ENCODE measurements around the gene ULK1. TPM values are rescaled to one million over a fixed set of nuclear protein-coding genes. Genes with fewer than 3 reads are reported as not detected.

Gene ULK1
- total RNA-seq, 2 donors from 2014 or later: 14.7 to 21.5 TPM

DNA sequence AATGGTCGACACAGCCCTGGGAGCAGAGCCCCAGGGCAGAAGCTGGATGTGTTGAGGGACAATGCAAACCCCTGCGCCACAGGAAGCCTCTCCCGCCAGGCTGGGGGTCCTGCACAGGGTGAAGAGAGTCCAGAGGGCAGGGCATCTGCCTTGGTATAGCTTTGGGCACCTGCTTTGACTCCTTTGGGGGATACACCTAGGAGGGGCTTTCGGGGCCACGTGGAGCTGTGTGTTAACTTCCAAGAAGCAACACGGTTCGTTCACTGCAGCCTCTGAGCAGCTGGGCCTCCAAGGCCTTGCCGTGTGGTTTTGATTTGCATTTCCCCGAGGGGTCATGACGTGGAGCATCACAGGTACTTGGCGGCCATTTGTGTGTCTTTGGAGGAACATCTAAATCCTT, 28.8 kb downstream of the ULK1 start:
- H3K27me3 Mint-ChIP-seq: no peaks in the 10 kb centered on the region
- ATAC-seq (replicated peaks): no peak
- H3K4me3 Mint-ChIP-seq: no peak overlapping the region
- no peak overlapping the region for H3K27ac Mint-ChIP-seq
- no peaks in the 10 kb centered on the region for H3K36me3 Mint-ChIP-seq (ENCODE audit: low read depth)
- no peaks in the 10 kb centered on the region for H3K9me3 Mint-ChIP-seq
- no peaks in the 10 kb centered on the region for H3K4me1 Mint-ChIP-seq

DNA sequence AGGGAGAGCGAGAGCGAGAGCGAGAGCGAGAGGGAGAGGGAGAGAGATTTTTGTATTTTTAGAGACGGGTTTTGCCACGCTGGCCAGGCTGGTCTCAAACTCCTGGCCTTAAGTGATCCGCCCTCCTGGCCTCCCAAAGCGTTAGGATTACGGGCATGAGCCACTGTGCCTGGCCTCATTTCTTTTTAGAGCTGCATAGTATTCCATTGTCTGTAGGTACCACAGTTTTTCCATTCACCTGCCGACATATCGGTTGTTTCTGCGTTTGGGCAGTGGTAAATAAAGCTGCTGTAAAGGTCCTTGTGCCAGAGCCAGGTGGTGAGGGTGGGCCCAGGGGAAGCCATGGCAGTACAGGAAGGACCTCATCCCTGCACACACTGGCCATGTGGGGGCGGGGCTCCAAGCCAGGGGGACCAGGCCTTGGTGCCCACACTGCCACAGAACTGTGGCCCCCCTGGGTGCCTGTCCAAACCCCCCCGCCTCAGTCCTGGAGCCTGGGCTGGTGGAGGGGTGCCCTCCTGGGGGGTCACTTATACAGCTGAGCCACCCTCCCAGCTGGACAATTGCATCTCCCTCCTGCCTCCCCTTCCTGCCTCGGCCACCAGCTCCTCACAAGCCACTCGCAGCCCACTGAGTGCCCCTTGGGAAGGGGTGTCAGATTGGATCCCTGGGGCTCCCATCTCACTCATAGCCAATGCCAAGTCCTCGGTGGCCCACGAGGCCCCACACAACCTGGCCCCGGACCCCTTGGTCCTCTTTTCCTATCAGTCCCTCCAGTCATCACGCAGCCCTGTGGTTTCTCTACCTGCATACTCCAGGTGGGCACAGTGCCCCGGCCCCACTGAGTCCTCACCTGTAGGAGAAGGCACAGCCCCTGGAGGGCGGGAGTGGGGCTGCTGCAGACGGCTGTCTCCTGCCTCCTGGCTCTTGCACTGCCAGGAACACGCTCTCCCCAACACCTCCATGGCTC, 33.0 kb downstream of the ULK1 start:
- Mint-ChIP-seq H3K4me3 (peak overlapping the region; percentile 90), H3K27me3 (no peaks in the 10 kb centered on the region), H3K9me3 (no peaks in the 10 kb centered on the region), H3K27ac (peak overlapping the region; percentile 76), H3K4me1 (peaks cover 6% of the 10 kb centered on the region), H3K36me3 (ENCODE audit: low read depth) (peaks cover 30% of the 10 kb centered on the region)
- no peak for ATAC-seq (replicated peaks)

DNA sequence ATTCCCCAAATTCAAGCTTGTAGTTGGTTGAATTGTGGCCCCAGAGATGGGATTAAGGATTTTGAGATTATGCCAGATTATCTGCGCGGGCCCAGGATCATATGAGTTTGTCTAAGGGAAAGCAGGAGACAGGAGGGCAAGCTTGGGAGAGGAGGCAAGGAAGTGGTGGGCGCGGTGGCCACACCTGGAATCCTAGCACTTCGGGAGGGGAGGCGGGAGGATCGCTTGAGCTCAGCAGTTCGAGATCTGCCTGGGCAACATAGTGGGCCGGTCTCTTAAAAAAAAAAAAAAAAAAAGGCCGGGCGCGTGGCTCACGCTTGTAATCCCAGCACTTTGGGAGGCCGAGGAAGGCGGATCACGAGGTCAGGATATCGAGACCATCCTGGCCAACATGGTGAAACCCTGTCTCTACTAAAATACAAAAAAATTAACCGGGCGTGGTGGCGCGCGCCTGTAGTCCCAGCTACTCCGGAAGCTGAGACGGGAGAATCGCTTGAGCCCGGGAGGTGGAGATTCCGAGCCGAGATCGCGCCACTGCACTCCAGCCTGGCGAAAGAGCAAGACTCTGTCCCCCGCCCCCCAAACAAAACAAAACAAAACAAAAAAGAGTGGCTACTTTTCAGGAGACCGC, 33.8 kb downstream of the ULK1 start:
- Mint-ChIP-seq H3K4me1 (peaks cover 10% of the 10 kb centered on the region), H3K9me3 (no peaks in the 10 kb centered on the region), H3K27ac (peak overlapping the region; percentile 76), H3K4me3 (peak overlapping the region; percentile 90), H3K27me3 (no peaks in the 10 kb centered on the region), H3K36me3 (ENCODE audit: low read depth) (peaks cover 38% of the 10 kb centered on the region)
- ATAC-seq (replicated peaks): peak; percentile 36

DNA sequence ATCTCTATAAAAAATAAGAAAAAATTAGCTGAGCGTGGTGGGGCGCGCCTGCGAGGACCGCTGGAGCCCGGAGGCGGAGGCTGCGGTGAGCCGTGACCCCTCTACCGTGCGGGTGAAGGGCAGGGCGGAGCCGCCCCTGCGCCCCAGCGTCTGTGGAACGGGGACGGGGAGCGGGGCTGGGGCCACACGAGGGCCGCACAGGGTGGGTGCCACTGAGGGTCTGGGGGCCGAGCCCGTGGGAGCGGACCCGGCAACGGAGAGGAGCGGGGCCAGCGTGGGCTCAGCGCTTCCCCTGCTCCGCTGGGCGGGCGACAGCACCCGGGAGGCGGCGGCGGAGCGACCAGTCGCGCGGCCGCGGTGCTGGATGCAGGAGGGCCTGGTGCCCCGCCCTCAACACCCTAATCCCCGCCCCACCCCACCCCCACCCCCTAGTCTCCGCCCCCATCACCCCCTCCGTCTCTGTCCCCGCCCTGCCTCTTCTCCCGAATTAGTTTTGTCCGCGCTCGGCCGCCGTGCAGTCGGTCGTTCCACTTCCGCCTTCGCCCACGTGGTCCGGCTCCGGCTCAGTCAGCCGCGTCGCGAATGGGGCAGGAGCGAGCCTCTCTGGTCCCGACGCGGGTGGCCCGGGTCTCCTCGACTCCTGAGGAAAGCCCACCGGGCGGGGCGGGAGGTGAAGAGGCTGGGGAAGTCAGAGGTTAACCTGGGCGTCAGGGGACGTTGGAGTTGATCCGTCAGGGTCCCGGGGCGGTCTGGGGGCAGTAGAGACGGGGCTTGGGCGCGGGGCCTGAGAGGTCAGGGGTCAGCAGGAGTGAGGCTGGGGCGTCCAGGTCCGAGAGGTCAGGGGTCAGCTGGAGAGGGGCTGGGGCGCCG, 34.5 kb downstream of the ULK1 start, which contains the start of gene PUS1:
Gene PUS1, plus strand, starts transcription at position 566 of the 870 bp plus-strand sequence. CDS start 447 bp downstream, outside the sequence.
- ATAC-seq (replicated peaks): peak; percentile 92
- H3K4me1 Mint-ChIP-seq: peaks cover 10% of the 10 kb centered on the region
- H3K9me3 Mint-ChIP-seq: no peaks in the 10 kb centered on the region
- peak within 1 kb of the TSS; percentile 87 for H3K27ac Mint-ChIP-seq
- H3K27me3 Mint-ChIP-seq: no peaks in the 10 kb centered on the region
- peaks cover 45% of the 10 kb centered on the region for H3K36me3 Mint-ChIP-seq (ENCODE audit: low read depth)
- H3K4me3 Mint-ChIP-seq: peak within 1 kb of the TSS; percentile 90

DNA sequence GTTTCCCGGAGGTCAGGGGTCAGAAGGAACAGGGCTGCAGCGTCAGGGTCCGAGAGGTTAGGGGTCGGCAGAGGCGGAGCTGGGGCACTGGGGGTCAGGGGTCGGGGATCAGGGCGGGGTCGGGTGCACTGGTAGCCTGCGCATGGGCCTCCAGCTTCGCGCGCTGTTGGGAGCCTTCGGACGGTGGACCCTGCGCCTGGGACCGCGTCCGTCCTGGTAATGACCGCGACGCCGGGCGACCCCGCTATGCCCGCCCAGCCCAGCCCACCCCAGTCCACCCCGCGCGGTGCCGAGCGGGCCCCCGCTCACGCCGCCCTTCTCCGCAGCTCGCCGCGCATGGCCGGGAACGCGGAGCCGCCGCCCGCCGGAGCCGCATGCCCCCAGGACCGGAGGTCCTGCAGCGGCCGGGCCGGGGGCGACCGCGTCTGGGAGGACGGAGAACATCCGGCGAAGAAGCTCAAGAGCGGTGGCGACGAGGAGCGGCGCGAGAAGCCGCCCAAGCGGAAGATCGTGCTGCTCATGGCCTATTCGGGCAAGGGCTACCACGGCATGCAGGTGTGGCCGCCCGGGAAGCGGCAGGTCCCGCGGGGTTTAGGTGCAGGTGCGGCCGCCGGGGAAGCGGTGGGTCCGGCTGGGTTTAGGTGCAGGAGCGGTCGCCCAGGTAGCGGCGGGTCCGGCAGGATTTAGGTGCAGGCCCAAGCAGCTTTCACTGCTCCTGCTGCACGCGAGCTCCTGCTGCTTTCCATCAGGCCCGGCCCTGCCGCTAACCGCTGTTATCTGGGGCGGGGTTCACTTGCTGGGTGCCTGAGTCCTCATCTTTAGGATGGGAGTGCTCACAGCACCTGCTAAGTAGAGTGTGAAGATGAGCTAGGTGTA, 35.4 kb downstream of the ULK1 start:
- peak; percentile 3 for ATAC-seq (replicated peaks)
- no peaks in the 10 kb centered on the region for H3K27me3 Mint-ChIP-seq

DNA sequence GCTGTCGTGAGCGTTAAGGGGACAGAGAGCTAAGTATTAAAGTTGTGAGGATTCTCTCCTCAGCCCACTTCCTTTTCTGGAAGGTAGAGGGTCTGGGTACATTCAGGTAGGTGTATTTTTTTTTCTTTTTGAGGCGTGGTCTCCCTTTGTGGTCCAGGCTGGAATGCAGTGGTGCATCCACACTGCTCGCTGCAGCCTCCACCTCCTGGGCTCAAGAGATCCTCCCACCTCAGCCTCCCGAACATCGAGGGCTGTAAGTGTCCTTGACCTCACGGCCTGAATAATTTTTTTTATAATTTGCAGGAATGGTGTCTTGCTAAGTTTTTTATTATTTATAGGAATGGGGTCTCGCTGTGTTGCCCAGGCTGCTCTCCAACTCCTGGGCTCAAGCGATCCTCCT, 36.1 kb downstream of the ULK1 start:
- no peak for ATAC-seq (replicated peaks)
- Mint-ChIP-seq H3K36me3 (ENCODE audit: low read depth) (peaks cover 61% of the 10 kb centered on the region), H3K4me3 (peak overlapping the region; percentile 90), H3K27ac (peak overlapping the region; percentile 78), H3K9me3 (no peaks in the 10 kb centered on the region), H3K4me1 (peaks cover 10% of the 10 kb centered on the region), H3K27me3 (no peaks in the 10 kb centered on the region)

More for the DNA sequence above, 35.4 kb downstream of the ULK1 start:
- peak overlapping the region; percentile 87 for H3K27ac Mint-ChIP-seq
- H3K36me3 Mint-ChIP-seq (ENCODE audit: low read depth): peaks cover 54% of the 10 kb centered on the region
- H3K9me3 Mint-ChIP-seq: no peaks in the 10 kb centered on the region
- peak overlapping the region; percentile 90 for H3K4me3 Mint-ChIP-seq
- H3K4me1 Mint-ChIP-seq: peaks cover 10% of the 10 kb centered on the region

DNA sequence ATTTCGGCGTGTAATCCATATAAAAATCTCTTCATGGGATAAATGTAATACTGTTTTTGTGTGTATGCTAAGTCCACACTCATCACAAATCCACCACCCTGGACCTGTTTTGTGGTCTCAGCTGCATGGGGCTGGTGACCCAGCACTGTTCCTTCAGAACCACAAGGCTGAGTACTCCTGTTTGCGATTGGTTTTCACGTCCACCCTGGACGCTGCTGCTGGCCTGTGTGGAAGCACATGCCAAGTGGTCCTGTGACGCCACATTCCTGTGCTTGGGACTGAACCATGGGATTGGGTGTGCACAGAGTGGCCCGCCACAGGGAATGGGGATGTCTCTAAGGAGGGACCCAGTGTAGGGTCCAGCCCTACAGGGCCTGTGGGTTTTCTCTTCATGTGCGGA, 39.0 kb downstream of the ULK1 start:
- Mint-ChIP-seq H3K4me3 (no peak overlapping the region), H3K27ac (no peak overlapping the region), H3K36me3 (ENCODE audit: low read depth) (peaks cover 89% of the 10 kb centered on the region), H3K27me3 (no peaks in the 10 kb centered on the region), H3K9me3 (no peaks in the 10 kb centered on the region), H3K4me1 (peaks cover 14% of the 10 kb centered on the region)
- no peak for ATAC-seq (replicated peaks)

DNA sequence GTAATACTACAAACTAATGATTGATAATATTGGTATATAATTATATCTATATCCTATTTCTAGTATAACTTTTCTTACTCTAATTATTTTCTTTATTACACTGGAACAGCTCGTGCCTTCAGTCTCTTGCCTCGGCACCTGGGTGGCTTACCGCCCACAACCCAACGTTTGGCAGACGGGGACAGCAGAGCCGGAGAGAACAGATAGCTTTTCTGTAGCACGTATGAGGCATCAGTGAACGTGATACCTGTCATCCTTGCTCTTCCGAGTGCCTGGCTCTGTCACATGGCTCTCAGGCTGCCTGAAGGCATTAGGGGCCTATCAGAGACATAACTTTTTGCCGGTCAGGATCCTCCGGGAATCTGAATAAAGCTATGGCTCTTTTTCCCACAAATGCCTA, 40.1 kb downstream of the ULK1 start:
- Mint-ChIP-seq H3K4me1 (peaks cover 14% of the 10 kb centered on the region), H3K27me3 (no peaks in the 10 kb centered on the region), H3K9me3 (no peaks in the 10 kb centered on the region), H3K4me3 (no peak overlapping the region), H3K36me3 (ENCODE audit: low read depth) (peaks cover 92% of the 10 kb centered on the region), H3K27ac (no peak overlapping the region)
- no peak for ATAC-seq (replicated peaks)

DNA sequence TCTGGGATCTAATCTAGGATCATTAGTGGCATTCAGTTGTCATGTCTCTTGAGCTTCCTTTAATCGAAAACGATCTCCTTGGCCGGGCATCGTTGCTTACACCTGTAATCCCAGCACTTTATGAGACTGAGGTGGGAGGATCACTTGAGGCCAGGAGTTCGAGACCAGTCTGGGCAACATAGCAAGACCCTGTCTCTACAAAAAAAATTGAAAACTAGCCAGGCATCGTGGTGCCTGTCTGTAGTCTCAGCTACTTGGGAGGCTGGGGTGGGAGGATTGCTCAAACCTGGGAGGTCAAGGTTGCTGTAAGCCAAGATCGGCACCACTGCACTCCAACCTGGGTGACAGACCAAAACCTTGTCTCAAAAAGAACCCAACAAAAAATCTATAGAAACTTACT, 43.7 kb downstream of the ULK1 start:
- H3K4me1 Mint-ChIP-seq: peaks cover 4% of the 10 kb centered on the region
- ATAC-seq (replicated peaks): no peak
- no peaks in the 10 kb centered on the region for H3K9me3 Mint-ChIP-seq
- H3K27ac Mint-ChIP-seq: peak overlapping the region; percentile 47
- no peaks in the 10 kb centered on the region for H3K27me3 Mint-ChIP-seq
- H3K36me3 Mint-ChIP-seq (ENCODE audit: low read depth): peaks cover 92% of the 10 kb centered on the region
- no peak overlapping the region for H3K4me3 Mint-ChIP-seq

DNA sequence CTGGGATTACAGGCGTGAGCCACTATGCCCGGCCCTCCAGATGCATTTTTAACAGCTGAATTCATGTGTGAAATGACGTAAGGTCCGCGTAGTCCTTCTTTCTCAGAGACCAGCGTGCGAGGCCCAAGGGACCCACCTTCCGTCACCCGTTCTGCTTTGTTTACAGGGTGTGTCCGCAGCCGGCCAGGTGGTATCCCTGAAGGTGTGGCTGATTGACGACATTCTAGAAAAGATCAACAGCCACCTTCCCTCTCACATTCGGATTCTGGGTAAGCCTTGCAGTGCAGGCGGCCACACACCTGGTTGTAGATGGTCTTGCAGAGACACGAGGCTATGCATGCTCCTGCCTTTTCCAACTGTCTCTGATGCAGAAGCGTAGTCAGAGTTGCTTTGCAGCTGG, 44.6 kb downstream of the ULK1 start:
- H3K27ac Mint-ChIP-seq: no peak overlapping the region
- peaks cover 4% of the 10 kb centered on the region for H3K4me1 Mint-ChIP-seq
- ATAC-seq (replicated peaks): no peak
- H3K9me3 Mint-ChIP-seq: no peaks in the 10 kb centered on the region
- H3K4me3 Mint-ChIP-seq: no peak overlapping the region
- H3K36me3 Mint-ChIP-seq (ENCODE audit: low read depth): peaks cover 92% of the 10 kb centered on the region
- no peaks in the 10 kb centered on the region for H3K27me3 Mint-ChIP-seq

DNA sequence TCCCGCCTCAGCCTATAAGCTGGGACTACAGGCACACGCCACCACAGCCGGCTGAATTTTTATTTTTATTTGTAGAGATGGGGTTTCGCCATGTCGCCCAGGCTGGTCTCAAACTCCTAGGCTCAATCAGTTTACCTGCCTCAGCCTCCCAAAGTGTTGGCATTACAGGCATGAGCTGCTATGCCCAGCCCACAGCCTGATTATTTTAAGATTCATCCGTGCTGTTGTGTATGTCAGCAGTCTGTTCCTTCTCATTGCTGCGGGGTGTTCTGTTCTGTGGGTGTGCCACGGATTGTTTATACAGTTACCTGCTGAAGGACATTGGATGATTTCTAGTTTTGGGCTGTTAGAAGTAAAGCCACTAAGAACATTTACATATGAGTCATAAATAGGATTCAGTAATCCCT, 45.7 kb downstream of the ULK1 start:
- no peak overlapping the region for H3K4me3 Mint-ChIP-seq
- peaks cover 4% of the 10 kb centered on the region for H3K4me1 Mint-ChIP-seq
- peak overlapping the region; percentile 38 for H3K27ac Mint-ChIP-seq
- ATAC-seq (replicated peaks): no peak
- H3K27me3 Mint-ChIP-seq: no peaks in the 10 kb centered on the region
- no peaks in the 10 kb centered on the region for H3K9me3 Mint-ChIP-seq
- H3K36me3 Mint-ChIP-seq (ENCODE audit: low read depth): peaks cover 88% of the 10 kb centered on the region

DNA sequence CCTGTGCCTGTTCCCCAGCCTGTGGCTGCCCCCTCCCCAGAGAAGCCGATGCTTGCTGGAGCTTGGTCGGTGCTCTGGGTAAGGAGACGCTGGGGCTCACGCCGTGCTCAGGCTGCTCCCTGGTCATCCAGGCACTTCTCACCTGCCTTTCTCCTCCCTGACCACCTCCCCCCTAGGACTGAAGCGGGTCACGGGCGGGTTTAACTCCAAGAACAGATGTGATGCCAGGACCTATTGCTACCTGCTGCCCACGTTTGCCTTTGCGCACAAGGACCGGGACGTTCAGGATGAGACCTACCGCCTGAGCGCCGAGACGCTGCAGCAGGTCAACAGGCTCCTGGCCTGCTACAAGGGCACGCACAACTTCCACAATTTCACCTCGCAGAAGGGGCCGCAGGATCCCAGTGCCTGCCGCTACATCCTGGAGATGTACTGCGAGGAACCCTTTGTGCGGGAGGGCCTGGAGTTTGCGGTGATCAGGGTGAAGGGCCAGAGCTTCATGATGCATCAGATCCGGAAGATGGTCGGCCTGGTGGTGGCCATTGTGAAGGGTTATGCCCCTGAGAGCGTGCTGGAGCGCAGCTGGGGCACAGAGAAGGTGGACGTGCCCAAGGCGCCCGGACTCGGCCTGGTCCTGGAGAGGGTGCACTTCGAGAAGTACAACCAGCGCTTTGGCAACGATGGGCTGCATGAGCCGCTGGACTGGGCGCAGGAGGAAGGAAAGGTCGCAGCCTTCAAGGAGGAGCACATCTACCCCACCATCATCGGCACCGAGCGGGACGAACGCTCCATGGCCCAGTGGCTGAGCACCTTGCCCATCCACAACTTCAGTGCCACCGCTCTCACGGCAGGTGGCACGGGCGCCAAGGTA, 46.9 kb downstream of the ULK1 start:
- H3K27ac Mint-ChIP-seq: no peak overlapping the region
- H3K27me3 Mint-ChIP-seq: no peaks in the 10 kb centered on the region
- peaks cover 80% of the 10 kb centered on the region for H3K36me3 Mint-ChIP-seq (ENCODE audit: low read depth)
- H3K4me1 Mint-ChIP-seq: peaks cover 4% of the 10 kb centered on the region
- no peak for ATAC-seq (replicated peaks)
- H3K9me3 Mint-ChIP-seq: no peaks in the 10 kb centered on the region
- no peak overlapping the region for H3K4me3 Mint-ChIP-seq

DNA sequence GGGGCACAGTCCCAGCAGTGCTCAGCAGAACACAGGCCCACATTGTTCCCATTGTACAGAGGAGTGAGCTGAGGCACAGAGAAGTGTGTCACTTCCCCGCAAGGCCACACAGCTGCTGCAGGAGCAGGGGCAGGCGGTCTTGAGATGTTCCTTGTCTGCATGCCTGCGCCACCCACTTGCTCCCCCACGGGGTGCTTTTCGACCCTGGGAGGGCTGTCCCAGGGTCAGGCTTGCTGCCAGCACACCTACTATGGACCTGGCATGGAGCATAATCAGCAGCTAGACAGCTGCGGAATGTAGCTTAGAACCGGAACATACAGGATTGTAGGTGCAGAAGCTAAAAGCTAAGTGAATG, 47.5 kb downstream of the ULK1 start:
- Mint-ChIP-seq H3K27ac (no peak overlapping the region), H3K36me3 (ENCODE audit: low read depth) (peaks cover 74% of the 10 kb centered on the region), H3K9me3 (no peaks in the 10 kb centered on the region), H3K4me1 (peaks cover 4% of the 10 kb centered on the region), H3K4me3 (no peak overlapping the region), H3K27me3 (no peaks in the 10 kb centered on the region)
- no peak for ATAC-seq (replicated peaks)
